Stomach (tissue), 4 donors: ENCODE results near the gene DAPK2.

ENCODE experiments used
- EP300 ChIP-seq: sonication (generic); formaldehyde crosslinking; IDR thresholded peaks from one replicate; pipeline ENCODE4 v1.6.1; 2017; ENCODE audit warnings: antibody characterized with exemption
- POLR2A ChIP-seq, 4 donors: fragments of 450-650 bp; IDR thresholded peaks; one replicate each; pipeline ENCODE4 v1.6.1; 2016; ENCODE audit warnings: antibody characterized with exemption in 4 of 4, control low read depth in 2 of 4, mild to moderate bottlenecking in 1 of 4, moderate library complexity in 1 of 4
- POLR2AphosphoS5 ChIP-seq, 3 donors: sonication (generic); formaldehyde crosslinking; IDR thresholded peaks; one replicate each; pipeline ENCODE4 v1.6.1; 2016; ENCODE audit warnings: antibody characterized with exemption in 3 of 3
- TF ChIP-seq, protein P1 (sequence below), 7 experiments: fragments of 450-650 bp in 4 of 7; fragments of 200-600 bp in 3 of 7; sonication (generic) in 3 of 7; IDR thresholded peaks; one replicate each; pipeline ENCODE4 v1.5.1; 2016 to 2019; ENCODE audit warnings: antibody characterized with exemption in 7 of 7, control low read depth in 2 of 7, mild to moderate bottlenecking in 1 of 7

DNA sequence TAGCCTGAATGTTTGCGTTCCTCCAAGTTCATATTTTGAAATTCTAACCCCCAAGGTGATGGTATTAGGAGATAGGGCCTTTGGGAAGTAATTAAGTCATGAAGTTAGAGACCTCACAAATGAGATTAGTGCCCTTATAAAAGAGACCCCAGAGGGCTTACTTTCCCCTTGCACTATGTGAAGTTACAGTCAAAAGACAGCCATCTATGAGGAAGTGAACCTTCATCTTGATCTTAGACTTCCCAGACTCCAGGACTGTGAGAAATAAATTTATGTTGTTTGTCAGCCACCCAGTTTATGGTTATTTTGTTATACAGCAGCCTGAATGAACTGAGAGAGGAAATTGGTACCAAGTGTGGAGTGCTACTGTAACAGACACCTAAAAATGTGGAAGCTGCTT is 74.4 kb downstream of the DAPK2 start:
- TF ChIP-seq EP300 = no peak
- TF ChIP-seq, protein P1, sequence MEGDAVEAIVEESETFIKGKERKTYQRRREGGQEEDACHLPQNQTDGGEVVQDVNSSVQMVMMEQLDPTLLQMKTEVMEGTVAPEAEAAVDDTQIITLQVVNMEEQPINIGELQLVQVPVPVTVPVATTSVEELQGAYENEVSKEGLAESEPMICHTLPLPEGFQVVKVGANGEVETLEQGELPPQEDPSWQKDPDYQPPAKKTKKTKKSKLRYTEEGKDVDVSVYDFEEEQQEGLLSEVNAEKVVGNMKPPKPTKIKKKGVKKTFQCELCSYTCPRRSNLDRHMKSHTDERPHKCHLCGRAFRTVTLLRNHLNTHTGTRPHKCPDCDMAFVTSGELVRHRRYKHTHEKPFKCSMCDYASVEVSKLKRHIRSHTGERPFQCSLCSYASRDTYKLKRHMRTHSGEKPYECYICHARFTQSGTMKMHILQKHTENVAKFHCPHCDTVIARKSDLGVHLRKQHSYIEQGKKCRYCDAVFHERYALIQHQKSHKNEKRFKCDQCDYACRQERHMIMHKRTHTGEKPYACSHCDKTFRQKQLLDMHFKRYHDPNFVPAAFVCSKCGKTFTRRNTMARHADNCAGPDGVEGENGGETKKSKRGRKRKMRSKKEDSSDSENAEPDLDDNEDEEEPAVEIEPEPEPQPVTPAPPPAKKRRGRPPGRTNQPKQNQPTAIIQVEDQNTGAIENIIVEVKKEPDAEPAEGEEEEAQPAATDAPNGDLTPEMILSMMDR (IDR thresholded peaks at IDR 0.05) = no peak
- no peak for TF ChIP-seq POLR2A (IDR thresholded peaks at IDR 0.05)
- TF ChIP-seq POLR2AphosphoS5 (IDR thresholded peaks at IDR 0.05) = no peak
